Liver (tissue), 3 donors: ENCODE data around the gene SLC29A3.

Experiments used
- EGR1 ChIP-seq, 2 donors: IDR thresholded peaks; 2 replicates each; pipeline ENCODE4 v1.6.1; 2016 to 2018; ENCODE audit warnings: antibody characterized with exemption in 2 of 2, low read depth in 2 of 2
- FOXA1 ChIP-seq: IDR thresholded peaks from 2 replicates; pipeline ENCODE4 v1.6.1; 2016; ENCODE audit warnings: antibody characterized with exemption
- GABPA ChIP-seq, 2 donors: IDR thresholded peaks in 1 of 2; conservative IDR thresholded peaks in 1 of 2; 2 replicates each; pipeline ENCODE4 v1.6.1; 2016; ENCODE audit warnings: antibody characterized with exemption in 2 of 2, mild to moderate bottlenecking in 1 of 2, moderate library complexity in 1 of 2
- HNF4A ChIP-seq, 2 donors: conservative IDR thresholded peaks; 2 replicates each; pipeline ENCODE4 v1.6.1; 2016; ENCODE audit warnings: antibody characterized with exemption in 2 of 2, mild to moderate bottlenecking in 2 of 2
- NR2F2 ChIP-seq: IDR thresholded peaks from 2 replicates; pipeline ENCODE4 v1.6.1; 2016; ENCODE audit warnings: antibody characterized with exemption
- RAD21 ChIP-seq, 2 donors: IDR thresholded peaks; 2 replicates each; pipeline ENCODE4 v1.6.1; 2016; ENCODE audit warnings: antibody characterized with exemption in 2 of 2, mild to moderate bottlenecking in 2 of 2
- SP1 ChIP-seq: IDR thresholded peaks from 2 replicates; pipeline ENCODE4 v1.6.1; 2018; ENCODE audit warnings: antibody characterized with exemption, mild to moderate bottlenecking
- TAF1 ChIP-seq: conservative IDR thresholded peaks from 2 replicates; pipeline ENCODE4 v1.6.1; 2016; ENCODE audit warnings: antibody characterized with exemption, mild to moderate bottlenecking
- YY1 ChIP-seq: IDR thresholded peaks from 2 replicates; pipeline ENCODE4 v1.6.1; 2016; ENCODE audit warnings: antibody characterized with exemption, mild to moderate bottlenecking
- TF ChIP-seq, protein P1 (sequence below): IDR thresholded peaks from 2 replicates; pipeline ENCODE4 v1.6.1; 2016; ENCODE audit warnings: antibody characterized with exemption, mild to moderate bottlenecking
- TF ChIP-seq, protein P2 (sequence below): fragments of 150-350 bp; IDR thresholded peaks from 2 replicates; pipeline ENCODE4 v1.5.1; 2017; ENCODE audit warnings: improper control_type of control experiment, low read depth, low read length; ENCODE audit not compliant: missing input control
- TF ChIP-seq, protein P3 (sequence below): IDR thresholded peaks from 2 replicates; pipeline ENCODE4 v1.6.1; 2016; ENCODE audit warnings: antibody characterized with exemption
- TF ChIP-seq, protein P4 (sequence below): IDR thresholded peaks from 2 replicates; pipeline ENCODE4 v1.6.1; 2016; ENCODE audit warnings: antibody characterized with exemption
- donor health status: healthy.
- donor health status: healthy.

DNA sequence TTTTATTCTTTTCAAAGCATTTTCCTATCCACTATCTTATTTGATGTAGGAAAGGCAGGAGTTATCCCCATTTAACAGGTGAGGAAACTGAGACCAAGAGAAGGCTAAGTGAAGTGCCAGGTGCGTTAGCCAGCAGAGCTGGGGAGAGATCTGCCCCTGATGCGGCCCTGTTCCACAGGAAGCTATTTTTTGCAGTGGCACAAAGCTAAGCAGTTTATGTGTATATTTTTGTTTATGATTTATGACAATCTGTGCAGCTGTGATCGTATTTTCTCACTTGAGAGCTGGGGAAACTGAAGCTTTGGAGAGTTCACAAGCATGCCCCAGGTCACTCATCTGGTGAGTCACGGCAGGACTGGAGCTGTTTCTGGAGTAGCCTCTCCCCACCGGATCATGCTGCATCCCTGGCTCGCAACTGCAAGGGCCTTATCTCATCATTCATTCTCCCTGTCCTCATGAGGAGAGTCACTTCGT, 38.8 kb downstream of the SLC29A3 start:
- TF ChIP-seq YY1 (no peak), HNF4A (conservative IDR thresholded peaks at IDR 0.05) (no peak), RAD21 (IDR thresholded peaks at IDR 0.05) (no peak), TAF1 (no peak), FOXA1 (no peak), NR2F2 (no peak), GABPA (IDR thresholded peaks at IDR 0.05 in 1 of 2, conservative IDR thresholded peaks at IDR 0.05 in 1 of 2) (no peak), SP1 (no peak), EGR1 (IDR thresholded peaks at IDR 0.05; ENCODE audit: low read depth in 2 of 2) (no peak)
- TF ChIP-seq, protein P1, sequence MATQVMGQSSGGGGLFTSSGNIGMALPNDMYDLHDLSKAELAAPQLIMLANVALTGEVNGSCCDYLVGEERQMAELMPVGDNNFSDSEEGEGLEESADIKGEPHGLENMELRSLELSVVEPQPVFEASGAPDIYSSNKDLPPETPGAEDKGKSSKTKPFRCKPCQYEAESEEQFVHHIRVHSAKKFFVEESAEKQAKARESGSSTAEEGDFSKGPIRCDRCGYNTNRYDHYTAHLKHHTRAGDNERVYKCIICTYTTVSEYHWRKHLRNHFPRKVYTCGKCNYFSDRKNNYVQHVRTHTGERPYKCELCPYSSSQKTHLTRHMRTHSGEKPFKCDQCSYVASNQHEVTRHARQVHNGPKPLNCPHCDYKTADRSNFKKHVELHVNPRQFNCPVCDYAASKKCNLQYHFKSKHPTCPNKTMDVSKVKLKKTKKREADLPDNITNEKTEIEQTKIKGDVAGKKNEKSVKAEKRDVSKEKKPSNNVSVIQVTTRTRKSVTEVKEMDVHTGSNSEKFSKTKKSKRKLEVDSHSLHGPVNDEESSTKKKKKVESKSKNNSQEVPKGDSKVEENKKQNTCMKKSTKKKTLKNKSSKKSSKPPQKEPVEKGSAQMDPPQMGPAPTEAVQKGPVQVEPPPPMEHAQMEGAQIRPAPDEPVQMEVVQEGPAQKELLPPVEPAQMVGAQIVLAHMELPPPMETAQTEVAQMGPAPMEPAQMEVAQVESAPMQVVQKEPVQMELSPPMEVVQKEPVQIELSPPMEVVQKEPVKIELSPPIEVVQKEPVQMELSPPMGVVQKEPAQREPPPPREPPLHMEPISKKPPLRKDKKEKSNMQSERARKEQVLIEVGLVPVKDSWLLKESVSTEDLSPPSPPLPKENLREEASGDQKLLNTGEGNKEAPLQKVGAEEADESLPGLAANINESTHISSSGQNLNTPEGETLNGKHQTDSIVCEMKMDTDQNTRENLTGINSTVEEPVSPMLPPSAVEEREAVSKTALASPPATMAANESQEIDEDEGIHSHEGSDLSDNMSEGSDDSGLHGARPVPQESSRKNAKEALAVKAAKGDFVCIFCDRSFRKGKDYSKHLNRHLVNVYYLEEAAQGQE = no peak
- TF ChIP-seq, protein P2, sequence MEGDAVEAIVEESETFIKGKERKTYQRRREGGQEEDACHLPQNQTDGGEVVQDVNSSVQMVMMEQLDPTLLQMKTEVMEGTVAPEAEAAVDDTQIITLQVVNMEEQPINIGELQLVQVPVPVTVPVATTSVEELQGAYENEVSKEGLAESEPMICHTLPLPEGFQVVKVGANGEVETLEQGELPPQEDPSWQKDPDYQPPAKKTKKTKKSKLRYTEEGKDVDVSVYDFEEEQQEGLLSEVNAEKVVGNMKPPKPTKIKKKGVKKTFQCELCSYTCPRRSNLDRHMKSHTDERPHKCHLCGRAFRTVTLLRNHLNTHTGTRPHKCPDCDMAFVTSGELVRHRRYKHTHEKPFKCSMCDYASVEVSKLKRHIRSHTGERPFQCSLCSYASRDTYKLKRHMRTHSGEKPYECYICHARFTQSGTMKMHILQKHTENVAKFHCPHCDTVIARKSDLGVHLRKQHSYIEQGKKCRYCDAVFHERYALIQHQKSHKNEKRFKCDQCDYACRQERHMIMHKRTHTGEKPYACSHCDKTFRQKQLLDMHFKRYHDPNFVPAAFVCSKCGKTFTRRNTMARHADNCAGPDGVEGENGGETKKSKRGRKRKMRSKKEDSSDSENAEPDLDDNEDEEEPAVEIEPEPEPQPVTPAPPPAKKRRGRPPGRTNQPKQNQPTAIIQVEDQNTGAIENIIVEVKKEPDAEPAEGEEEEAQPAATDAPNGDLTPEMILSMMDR = no peak
- TF ChIP-seq, protein P3, sequence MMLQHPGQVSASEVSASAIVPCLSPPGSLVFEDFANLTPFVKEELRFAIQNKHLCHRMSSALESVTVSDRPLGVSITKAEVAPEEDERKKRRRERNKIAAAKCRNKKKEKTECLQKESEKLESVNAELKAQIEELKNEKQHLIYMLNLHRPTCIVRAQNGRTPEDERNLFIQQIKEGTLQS = no peak
- TF ChIP-seq, protein P4, sequence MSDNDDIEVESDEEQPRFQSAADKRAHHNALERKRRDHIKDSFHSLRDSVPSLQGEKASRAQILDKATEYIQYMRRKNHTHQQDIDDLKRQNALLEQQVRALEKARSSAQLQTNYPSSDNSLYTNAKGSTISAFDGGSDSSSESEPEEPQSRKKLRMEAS = no peak
